HG02759 (cell line): ENCODE results near the gene SALL4.
"Not testable (repeated sequence)": the region's sequence is repeated elsewhere in the genome, so short reads cannot be mapped to it uniquely, and the experiment has no call there.

Experiments
- ATAC-seq: cut with Tn5 transposase; IDR thresholded peaks from one replicate; pipeline ENCODE4 v1.9.1; 2021; ENCODE audit warnings: mild to moderate bottlenecking, moderate library complexity; ENCODE audit not compliant: unreplicated experiment

Gene SALL4

DNA sequence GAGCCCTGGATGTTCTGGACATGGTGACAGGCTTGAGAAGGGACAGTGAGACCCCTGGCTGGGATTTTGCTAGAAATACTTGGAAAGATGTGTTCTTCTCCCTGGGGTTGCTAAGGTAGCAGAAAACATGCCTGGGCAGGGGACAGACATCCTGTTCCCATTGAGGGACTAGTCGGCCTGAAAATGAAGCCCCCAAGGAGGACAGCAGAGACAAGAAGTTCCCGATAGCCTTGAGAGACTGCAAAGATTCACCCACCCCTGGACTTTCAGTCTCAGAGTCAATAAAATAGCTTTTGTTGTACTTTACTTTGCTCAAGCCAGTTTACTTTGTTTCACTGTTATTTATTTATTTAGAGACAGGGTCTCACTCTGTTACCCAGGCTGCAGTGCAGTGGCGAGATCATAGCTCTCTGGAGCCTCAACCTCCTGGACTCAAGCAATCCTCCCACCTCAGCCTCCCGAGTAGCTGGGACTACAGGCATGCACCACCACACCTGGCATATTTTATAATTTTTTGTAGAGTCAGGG lies 62.5 kb downstream of the SALL4 start:
- ATAC-seq = no peak

DNA sequence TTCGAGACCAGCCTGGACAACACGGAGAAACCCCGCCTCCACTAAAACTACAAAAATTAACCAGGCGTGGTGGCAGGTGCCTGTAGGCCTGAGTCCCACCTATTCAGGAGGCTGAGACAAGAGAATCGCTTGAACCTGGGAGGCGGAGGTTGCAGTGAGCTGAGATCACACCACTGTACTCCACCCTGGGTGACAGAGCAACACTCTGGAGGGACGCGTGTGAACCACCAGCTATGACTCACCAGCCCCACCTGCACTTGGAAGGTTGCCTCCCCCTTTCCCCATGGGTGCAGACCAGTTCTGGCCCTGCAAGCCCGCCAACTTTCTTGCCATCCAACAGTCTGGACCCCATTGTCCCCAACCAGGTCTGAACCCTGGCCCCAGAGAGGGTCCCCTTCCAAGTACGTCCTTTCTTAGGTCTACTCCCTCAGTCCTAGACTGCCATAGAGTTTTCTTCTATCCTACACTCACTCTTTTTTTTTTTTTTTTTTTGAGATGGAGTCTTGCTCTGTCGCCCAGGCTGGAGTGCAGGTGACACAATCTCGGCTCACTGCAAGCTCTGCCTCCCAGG lies 63.4 kb downstream of the SALL4 start:
- ATAC-seq = no peak

DNA sequence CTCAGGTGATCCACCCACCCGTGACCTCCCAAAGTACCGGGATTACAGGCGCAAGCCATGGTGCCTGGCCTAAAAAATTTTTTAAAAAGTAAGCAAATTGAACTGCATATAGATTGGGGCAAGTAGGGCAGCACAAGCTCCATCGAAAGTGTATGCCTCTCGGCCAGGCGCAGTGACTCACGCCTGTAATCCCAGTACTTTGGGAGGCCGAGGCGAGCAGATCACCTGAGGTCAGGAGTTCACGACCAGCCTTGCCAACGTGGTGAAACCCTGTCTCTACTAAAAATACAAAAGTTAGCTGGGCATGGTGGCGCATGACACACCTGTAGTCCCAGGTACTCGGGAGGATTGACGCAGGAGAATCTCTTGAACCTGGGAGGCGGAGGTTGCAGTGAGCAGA lies 64.1 kb downstream of the SALL4 start:
- not testable (repeated sequence) for ATAC-seq

DNA sequence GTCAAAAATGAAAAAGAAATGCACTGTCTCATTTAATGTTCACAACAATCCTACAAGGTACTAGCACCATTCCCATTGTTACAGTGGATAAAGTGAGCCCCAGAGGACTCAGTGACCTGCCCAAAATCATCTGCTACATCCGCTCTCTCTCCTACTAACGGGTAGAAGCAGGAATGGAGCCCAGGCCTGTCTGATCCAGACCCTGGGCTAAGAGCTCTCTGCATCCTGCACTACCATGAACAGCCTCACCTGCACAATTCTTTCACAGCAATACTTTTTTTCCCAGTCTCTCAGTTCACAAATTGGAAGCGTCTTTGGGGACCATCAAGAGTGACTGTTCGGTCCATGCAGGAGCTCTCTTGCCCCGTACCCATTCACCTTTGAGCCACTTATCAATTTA lies 65.4 kb downstream of the SALL4 start:
- no peak for ATAC-seq

DNA sequence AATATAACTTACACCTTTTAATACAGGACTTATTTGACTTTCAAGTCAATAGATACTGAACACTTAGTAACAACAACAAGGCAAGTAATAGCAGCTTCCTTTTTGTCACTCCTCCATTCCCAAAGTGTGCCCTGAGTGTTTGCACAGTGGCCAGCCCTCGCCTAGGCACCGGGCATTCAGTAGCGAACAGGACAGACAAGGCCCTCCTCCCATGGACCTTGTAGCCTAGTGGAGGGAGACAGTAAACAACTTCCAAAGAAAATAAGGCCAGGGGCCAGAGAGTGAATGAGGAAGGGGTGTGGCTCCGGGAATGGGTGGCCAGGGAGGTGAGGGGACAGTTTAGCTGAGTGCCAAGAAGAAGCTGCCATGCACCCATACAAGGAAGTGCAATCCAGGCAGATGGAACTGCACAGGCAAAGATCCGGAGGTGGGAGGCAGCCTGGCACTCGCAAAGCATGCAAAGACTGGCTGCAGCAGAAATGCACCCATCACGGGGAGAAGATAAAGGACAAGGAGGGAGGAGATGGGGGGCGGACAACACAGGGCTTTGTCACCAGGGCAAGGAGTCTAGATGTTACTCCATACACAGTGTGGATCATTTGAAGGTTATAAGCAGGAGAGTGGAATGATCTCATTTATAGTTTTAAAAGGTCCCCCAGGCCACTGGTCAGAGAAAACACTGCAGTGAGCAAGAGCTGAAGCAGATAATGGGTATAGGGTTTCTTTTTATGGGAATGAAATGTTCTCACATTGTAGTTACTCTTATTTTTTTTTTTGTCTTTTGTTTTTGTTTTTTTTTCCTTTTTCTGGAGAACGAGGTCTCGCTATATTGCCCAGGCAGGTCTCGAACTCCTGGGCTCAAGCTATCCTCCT lies 66.4 kb downstream of the SALL4 start:
- no peak for ATAC-seq

DNA sequence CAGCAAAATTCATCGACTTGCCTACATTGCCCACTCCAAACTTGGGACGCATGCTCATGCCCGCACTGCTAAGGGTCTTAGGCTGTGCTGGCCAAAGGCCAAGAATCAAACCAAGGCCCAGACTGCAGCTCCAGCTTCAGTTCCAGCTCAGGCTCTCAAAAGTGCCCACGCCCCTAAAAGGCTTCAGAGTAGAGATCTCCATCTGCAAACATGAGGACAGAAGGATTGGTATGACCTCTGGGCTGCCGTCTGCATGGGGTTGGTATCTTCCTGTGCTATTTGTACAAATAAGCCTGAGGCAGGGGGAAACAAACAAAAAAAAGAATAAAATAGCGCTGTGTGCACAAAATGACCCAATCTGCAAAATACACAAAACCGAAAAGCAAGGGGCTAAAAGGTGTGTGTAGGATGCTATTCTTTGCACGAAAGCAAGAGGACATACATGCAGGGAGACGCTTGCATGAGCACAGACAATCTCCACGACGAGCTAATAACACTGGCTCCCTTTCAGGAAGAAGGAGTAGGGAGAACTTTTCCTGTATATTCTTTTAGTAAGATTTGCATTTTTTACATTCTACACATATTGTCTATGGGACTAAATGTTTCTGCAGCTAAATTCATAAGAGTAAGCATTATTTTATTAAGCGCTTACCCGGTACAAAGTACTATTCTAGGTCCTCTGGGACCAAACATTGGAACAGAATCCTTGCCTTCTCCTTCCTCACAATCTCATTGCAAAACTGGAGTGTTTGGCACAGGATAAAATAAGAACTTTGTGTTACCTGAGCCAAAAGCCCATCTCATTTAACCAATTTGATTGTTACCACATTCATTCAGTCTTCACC lies 67.2 kb downstream of the SALL4 start:
- ATAC-seq = no peak

DNA sequence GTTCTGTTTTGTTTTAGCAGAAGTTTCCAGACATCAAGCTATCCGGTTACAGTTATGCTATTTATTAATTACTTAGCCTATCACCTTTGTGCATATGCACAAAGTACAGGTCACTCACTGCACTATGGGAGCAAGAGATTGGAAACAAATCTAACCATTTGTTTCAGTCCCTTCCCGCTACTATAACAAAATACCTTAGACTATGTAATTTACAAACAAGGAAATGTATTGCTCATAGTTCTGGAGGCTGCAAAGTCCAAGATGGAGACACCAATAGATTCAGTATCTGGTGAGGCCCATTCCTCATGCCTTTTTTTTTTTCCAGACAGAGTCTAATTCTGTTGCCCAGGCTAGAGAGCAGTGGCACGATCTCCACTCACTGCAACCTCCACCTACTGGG lies 69.3 kb downstream of the SALL4 start:
- no peak for ATAC-seq
